GM21515 (cell line): ENCODE measurements around the gene SMIM45.
"Not testable (repeated sequence)": the region's sequence is repeated elsewhere in the genome, so short reads cannot be mapped to it uniquely, and the experiment has no call there.

Experiments
- ATAC-seq: cut with Tn5 transposase; IDR thresholded peaks from one replicate; pipeline ENCODE4 v1.9.1; 2021; ENCODE audit not compliant: unreplicated experiment

SMIM45 gene

DNA sequence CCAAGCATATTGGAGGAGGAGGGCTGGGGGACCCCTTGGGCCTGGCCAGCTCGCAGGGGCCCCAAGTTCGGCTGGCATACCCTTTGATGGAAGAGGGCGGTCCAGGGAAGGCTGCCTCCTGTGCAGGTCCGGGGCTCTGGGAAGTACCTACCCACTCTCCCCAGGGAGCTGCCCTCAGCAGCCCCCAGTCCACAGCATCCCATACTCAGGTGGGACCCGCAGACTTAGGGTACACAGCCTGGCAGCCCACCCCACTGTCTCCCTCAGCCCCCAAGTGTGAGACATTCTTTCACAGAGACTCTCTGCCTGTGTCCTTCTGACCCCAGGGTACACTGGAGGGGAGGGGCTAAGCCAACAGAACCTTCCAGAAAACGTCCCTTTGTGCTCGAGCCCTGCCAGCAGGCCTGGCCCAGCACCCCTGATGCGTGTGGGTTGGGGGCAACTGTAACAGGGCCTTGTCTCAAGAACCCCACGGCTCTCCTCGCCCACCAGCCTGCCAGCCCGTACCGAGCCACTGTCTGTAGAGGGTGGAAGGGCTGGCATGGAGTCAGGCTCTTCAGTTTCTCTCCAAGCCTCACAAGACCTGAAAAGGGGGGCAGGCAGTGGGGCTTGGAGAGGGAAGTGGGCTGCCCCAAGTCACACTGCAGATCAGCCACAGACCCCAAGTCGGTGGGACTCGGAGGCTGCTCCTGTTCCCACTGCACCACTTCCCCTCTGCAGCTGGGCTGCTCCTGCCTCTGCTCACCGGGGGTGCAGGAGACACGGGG is 18.4 kb upstream of the SMIM45 start:
- no peak for ATAC-seq

- ATAC-seq, result no peak
These were observed 17.5 kb upstream of the SMIM45 start for GRCh38 chr22:41934284-41935014.

DNA sequence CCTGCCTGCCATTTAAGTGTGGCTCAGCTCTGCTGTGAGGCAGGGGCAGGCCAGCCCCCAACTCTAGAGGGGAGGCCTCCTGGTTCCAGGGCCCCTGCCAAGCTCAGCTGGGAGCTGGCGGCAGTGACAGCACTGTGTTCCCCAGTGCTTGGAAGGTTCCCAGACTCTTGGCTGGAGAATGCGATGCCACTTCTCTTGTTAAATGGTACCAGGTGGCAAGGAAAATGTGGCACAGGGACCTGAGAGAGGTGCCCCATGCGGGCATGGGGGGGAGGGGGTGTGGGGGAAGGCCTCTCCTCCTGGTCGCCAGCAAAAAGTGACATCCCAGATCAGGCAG is 17.0 kb upstream of the SMIM45 start:
- ATAC-seq, result no peak

DNA sequence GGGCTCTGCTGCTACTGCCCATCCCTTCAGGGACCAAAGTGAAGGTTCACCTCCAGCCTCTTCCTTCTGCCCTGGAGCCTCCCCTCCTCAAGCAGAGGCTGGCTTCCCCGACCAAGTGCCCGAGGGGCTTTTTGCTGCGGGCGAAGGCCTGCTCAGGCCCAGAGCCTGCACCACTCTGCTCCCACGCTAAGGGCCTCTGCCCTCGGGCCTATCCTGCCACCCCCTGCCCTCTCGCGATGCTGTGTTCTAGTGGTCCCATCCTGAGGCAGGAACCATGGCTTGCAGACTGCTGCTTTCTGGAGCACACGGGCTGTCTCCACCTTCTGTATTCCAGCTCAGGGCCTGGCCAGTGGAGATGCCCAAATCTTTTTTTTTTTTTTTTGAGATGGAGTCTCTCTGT is 16.4 kb upstream of the SMIM45 start:
- no peak for ATAC-seq

GRCh38 chr22:41936894-41937169 is 15.1 kb upstream of the SMIM45 start:
- ATAC-seq, result no peak

- peak; percentile 46 for ATAC-seq
These were observed 11.7 kb upstream of the SMIM45 start for GRCh38 chr22:41939981-41940831.

DNA sequence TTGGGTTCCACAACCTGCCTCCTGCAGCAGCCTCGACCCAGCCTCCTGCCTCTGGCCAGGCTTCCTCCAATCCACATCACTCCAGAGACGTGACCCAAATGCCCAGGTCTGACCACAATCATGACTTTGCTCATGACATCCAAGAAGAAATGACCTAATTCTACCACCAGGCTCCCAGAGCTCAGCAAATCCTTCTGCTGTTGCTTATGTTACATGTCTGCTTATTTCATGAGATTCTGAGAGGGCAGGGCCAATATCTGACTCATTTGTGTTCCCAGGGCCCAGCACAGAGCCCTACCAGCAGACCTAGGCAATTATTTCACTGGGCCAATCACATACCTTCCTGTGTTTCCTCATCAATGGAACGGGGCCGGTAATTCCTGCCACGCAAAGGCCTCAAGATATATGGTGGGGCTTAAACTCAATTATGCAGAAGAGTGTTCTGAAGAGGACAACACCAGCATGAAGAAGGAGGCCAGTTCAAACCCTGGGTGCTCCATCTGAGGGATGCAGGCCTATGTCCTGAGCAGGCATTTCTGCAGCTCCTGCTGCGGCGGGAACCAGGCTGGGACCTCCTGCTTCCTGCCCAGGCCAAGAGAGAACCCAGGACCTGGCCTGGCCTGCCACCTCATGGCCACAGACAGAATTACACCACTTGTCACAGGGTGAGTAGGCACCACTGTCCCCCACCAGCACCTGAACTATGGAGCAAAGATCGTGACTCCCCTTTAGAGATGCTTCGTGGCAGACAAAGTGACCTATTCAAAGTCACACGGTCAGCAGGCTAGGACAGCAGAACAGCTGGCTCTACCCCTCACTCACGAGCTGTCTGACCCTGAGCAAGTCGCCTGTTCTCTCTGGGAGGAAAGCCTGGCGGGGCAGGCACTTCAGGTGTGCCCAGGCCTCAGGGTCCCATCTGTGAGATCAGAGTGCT is 10.9 kb upstream of the SMIM45 start:
- ATAC-seq, result peak; percentile 43

DNA sequence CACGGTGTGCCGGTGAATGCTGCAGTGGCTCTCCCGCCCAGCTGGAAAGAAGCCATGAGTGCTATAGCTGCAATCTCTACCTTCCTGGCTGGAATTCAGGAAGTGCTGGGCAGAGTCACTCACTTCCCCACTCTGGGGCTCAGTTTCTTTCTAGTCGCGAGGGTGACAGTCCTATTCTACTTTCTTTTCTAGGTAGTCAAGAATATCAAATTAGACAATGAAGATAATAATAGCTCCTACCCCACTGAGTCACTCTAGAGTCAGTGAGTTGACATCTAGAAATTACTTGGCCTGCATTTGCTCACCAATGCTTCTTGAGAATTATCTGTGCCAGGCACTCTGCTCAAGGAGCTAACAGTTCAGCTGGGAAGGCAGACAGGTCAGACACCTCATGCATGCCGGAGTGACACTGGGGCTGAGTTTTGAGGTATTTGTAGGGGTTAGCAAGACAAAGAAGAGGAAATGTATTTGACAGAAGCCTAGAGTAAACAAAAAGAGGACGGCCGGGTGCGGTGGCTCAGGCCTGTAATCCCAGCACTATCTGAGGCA is 8.2 kb upstream of the SMIM45 start:
- no peak for ATAC-seq

DNA sequence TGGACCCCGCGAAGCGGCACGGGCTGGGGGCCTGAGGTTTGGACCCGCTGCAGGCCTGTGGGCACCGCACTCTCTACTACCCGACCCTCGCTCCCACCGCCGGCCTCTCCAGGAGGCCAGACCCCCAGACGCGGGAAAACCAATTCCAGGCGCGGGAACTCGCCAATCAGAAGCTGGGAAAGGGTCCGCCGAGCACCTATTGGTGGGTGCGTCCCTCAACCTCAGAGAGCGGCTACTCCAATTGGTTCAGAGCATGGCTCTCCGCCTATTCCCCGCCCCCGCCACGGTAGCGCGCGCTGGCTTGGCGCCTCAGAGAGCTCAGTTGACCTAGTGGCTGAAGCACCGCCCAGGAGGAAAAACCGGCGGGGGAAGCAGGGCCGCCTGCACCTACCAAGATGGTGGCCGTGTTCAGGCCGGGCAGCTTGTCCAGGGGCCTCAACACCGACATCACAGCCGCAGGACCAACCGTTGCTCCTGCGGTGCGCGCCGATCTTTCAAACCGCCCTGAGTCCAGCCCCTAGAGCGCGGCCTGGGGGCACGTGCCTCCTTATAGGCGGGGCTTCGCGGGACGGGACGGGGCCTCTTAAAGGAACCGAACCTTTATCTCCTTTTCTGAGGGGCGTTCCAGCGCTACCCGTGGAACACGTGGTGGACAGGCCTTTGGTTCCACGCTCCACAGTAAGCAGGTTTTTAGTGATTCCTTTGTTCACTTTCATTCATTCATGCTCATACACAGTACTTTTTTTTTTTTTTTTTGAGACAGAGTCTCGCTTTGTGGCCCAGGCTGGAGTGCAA is 5.1 kb upstream of the SMIM45 start, which contains the start of gene CENPM:
Gene CENPM (minus strand): TSS at position 524 of the 795 bp plus-strand sequence. CDS start 76 bp downstream, at position 448.
- peak; percentile 77 for ATAC-seq

- ATAC-seq, result no peak
These were observed 4.4 kb upstream of the SMIM45 start for GRCh38 chr22:41947424-41948080.

GRCh38 chr22:41948142-41948541 is 3.8 kb upstream of the SMIM45 start:
- no peak for ATAC-seq

DNA sequence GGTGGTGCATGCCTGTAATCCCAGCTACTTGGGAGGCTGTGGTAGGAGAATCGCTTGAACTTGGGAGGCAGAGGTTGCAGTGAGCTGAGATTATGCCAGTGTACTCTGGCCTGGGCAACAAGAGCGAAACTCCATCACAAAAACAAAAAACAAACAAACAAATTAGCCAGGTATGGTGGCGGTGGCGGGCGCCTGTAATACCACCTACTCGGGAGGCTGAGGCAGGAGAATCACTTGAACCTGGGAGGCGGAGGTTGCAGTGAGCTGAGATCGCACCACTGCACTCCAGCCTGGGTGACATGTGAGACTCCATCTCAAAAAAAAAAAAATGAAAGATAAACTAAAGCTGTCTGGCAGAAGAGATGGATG is 3.0 kb upstream of the SMIM45 start:
- not testable (repeated sequence) for ATAC-seq

GRCh38 chr22:41949297-41949965 is 2.5 kb upstream of the SMIM45 start:
- ATAC-seq, result no peak

- ATAC-seq, result no peak
These were observed 763 bp downstream of the SMIM45 start for GRCh38 chr22:41952713-41953112.

DNA sequence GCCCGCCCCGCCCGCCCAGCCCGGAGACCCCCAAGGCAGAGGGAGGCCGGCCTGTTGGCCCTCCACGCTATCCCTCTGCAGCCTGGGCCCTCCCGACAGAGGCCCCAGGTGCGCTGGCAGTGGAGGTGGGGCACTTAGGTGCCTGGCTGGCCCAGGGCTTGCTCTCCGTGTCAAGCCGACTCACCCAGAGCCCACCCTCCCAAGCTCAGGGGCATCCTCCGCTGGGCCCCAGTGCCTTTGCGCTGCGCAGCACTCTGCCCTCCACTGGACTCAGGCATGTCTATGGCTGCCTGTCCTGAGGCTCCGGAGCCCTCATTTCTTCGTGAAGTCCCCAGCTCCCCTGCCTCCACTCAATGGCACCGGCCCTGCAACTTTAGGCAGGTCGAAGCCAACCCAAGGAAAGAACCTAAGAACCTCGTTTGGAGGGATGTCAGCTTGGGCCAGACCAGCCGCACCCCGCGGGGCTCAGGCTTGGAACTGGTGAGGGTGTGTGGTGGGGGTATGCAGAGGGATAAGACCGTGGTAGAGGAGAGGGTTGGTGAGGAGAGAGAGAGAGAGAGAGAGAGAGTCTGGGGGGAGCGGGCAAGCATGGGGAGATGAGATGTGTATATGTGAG is 6.1 kb downstream of the SMIM45 start:
- ATAC-seq, result no peak

DNA sequence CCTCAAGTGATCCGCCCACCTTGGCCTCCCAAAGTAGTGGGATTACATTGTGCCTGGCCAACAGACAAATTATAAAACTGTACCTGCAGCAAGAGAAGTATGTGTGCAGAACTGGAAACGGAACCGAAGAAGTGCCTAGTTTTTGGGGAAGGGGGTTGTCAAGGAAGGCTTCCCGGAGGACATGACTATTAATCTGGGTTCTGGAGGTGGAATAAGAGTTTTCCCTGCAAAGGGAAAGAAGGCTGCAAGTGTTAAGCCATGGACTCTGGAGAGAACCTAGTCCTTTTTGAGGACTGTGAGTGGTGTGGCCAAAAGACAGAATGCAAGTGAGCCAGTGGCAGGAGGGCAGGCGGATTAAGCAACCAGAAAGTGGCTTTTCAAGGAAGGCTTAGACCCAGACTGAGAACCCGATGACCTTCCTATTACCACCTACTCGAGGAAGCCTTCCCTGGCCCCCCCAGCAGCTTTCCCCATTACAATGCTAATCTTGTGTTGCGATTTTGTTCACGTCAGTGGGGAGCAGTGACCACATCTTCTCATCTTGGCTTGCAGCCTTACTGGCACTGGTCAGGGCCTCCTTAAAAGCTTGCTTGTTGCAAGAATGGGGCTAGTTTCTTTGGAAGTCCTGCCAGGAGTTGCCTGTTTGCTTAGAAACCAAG is 11.6 kb downstream of the SMIM45 start:
- no peak for ATAC-seq

GRCh38 chr22:41964112-41964491 is 12.2 kb downstream of the SMIM45 start:
- ATAC-seq, result no peak

DNA sequence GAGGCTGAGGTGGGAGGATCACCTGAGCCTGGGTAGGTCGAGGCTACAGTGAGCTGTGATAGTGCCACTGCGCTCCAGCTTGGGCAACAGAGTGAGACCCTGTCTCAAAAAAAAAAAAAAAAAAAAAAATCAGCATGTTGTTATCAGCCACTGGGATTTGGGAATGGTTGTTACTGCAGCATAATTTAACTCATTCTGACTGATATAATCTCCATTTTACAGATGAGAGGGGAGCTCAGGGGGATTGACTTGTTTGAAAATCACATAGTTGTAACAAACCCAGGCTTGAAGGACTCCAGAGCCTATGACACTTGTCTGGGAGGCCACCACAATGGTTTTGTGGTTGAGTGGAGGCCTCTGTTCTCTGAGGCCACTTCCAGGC is 14.3 kb downstream of the SMIM45 start:
- ATAC-seq, result no peak
